PC-3 (cell line): ENCODE measurements around the gene U2SURP. TPM values are rescaled to one million over a fixed set of nuclear protein-coding genes. Genes with fewer than 3 reads are reported as not detected.

ENCODE experiments used
- ATAC-seq: fragments of 200-7000 bp; cut with Tn5 transposase; 2 replicates; pipeline ENCODE4 v1.9.1; 2020; ENCODE audit warnings: mild to moderate bottlenecking, moderate library complexity
- BruUV-seq: library from RNA; stranded (reverse); fragments of 400-500 nt; replicated peaks from 2 replicates; lab custom pipeline; 2021; lab: Mats Ljungman, UMichigan
- CTCF ChIA-PET: fragments of 300-600 bp; sonication (Branson Sonifier 250); formaldehyde crosslinking; loops from one replicate; lab custom pipeline; 2022; ENCODE audit warnings: antibody characterized with exemption; lab: Charles Lee
- POLR2A ChIA-PET: fragments of 300-600 bp; sonication (Branson Sonifier 250); formaldehyde crosslinking; loops from one replicate; lab custom pipeline; 2022; ENCODE audit warnings: antibody characterized with exemption; ENCODE audit not compliant: unreplicated experiment; lab: Charles Lee
- DNase-seq: peaks from one replicate; pipeline ENCODE4 v3.0.0-alpha.2; 2015
- H2AFZ ChIP-seq: fragments of 300-600 bp; sonication (generic); 2 replicates; pipeline ENCODE4 v1.6.0; 2016; ENCODE audit warnings: antibody characterized with exemption, low read length
- H3F3A ChIP-seq: fragments of 300-600 bp; sonication (generic); one replicate; pipeline ENCODE4 v1.6.0; 2017; ENCODE audit warnings: antibody characterized with exemption, low read length, control low read depth, mild to moderate bottlenecking; ENCODE audit not compliant: unreplicated experiment
- H3K27ac ChIP-seq: fragments of 300-600 bp; sonication (generic); 2 replicates; pipeline ENCODE4 v1.5.1; 2016; ENCODE audit warnings: mild to moderate bottlenecking, low read length
- H3K27me3 ChIP-seq: fragments of 300-600 bp; sonication (generic); 2 replicates; pipeline ENCODE4 v1.6.1; 2016; ENCODE audit warnings: low read length, mixed read lengths
- H3K36me3 ChIP-seq: fragments of 300-600 bp; sonication (generic); 2 replicates; pipeline ENCODE4 v1.6.1; 2016; ENCODE audit warnings: low read depth, mixed run types, low read length, mixed read lengths
- H3K4me1 ChIP-seq: fragments of 300-600 bp; sonication (generic); 2 replicates; pipeline ENCODE4 v1.5.1; 2016; ENCODE audit warnings: low read length; ENCODE audit not compliant: insufficient read depth
- H3K4me2 ChIP-seq: fragments of 300-600 bp; sonication (generic); 2 replicates; pipeline ENCODE4 v1.6.0; 2016; ENCODE audit warnings: low read length
- H3K4me3 ChIP-seq: fragments of 300-600 bp; sonication (generic); 2 replicates; pipeline ENCODE4 v1.5.1; 2016; ENCODE audit warnings: mild to moderate bottlenecking, low read length, mixed read lengths
- H3K79me2 ChIP-seq: fragments of 300-600 bp; sonication (generic); 2 replicates; pipeline ENCODE4 v1.6.1; 2017; ENCODE audit warnings: low read length, mixed read lengths
- H3K9ac ChIP-seq: fragments of 300-600 bp; sonication (generic); 2 replicates; pipeline ENCODE4 v1.6.0; 2016; ENCODE audit warnings: mild to moderate bottlenecking, low read length
- H3K9me2 ChIP-seq: fragments of 300-600 bp; sonication (generic); replicated peaks from 2 replicates; pipeline ENCODE4 v1.6.1; 2016; ENCODE audit warnings: mixed run types, low read length, mixed read lengths
- H3K9me3 ChIP-seq: fragments of 300-600 bp; sonication (generic); 2 replicates; pipeline ENCODE4 v1.6.1; 2016; ENCODE audit warnings: low read length, mixed read lengths
- H4K20me1 ChIP-seq: fragments of 300-600 bp; sonication (generic); 2 replicates; pipeline ENCODE4 v1.6.1; 2016; ENCODE audit warnings: low read length, mixed read lengths
- CTCF ChIP-seq: fragments of 300-600 bp; sonication (generic); conservative IDR thresholded peaks from 2 replicates; pipeline ENCODE4 v1.5.1; 2017; ENCODE audit warnings: antibody characterized with exemption, low read depth, mild to moderate bottlenecking, low read length
- EZH2 ChIP-seq: fragments of 300-600 bp; sonication (generic); IDR thresholded peaks from one replicate; pipeline ENCODE4 v1.6.1; 2017; ENCODE audit warnings: antibody characterized with exemption, mild to moderate bottlenecking, low read length; ENCODE audit not compliant: unreplicated experiment
- EZH2phosphoT487 ChIP-seq: fragments of 300-600 bp; sonication (generic); IDR thresholded peaks from 2 replicates; pipeline ENCODE4 v1.6.1; 2018; ENCODE audit warnings: mild to moderate bottlenecking, antibody characterized with exemption, low read length, borderline replicate concordance
- intact Hi-C: fragments of 100-400 bp; cut with micrococcal nuclease; formaldehyde crosslinking; loops from 2 replicates; pipeline ENCODE4 v1.9.0; 2023
- total RNA-seq: library from RNA; depleted of rRNA; stranded (reverse); fragments of >200 nt; gene quantifications from 2 replicates; pipeline ENCODE4 v1.2.3, GENCODE V29; 2014

The U2SURP gene
- total RNA-seq, 1 experiment from 2014 or later: 81.1 TPM

DNA sequence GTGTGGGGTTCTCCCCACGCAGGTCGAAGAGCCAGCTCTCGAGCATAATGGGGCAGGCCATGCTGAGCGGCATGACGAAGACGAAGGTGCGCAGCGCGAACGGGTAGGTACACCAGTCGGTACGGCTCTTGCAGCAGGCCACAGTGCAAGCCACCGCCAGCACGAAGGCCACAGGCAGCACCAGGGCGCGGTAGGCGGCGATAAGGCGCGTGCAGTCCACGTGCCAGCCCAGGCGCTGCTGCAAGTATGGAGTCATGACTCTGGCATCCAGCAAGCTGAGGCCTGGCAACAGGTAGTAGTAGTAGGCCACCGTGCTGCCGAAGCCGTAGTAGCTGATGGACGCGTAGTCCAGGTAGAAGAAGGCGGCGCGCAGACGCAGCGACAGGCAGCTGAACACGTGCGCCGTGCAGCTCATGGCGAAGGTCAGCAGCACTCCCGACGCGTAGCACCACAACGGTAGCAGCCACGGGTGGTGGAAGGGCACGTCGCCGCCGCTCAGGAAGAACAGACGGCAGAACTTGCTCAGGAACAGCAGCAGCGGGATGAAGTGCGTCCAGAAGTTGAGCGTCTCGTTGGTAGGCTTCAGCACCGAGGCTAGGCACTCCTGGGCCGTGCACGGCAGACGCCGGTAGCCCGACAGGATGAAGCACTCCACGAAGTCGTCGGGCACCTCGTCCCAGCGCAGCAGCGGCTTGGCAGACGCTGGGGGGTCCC lies 38.7 kb upstream of the U2SURP start:
- peak overlapping the region; percentile 66; the same call in 1 of the 2 replicates for H3K4me3 ChIP-seq
- no peaks in the 10 kb centered on the region for H4K20me1 ChIP-seq
- peak overlapping the region; percentile 30; the same call in 1 of the 2 replicates for H2AFZ ChIP-seq

DNA sequence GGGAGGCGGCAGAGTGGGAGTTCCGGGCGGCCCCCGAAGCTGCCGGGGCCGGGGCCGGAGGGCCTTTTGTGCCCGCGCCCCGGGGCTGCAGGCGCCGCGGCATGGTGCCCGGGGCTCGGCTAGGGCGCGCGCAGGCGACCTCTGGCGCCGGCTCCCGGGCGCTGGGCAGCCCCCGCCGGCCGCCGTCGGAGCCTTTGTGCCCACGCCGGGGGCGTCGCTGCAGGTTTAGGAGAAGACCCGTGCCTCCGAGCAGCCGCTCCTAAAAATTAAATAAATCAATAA lies 38.2 kb upstream of the U2SURP start:
- peaks cover 19% of the 10 kb centered on the region for H3K4me1 ChIP-seq
- H3K79me2 ChIP-seq: no peaks in the 10 kb centered on the region
- BruUV-seq: no TSS peak
- no peaks in the 10 kb centered on the region for H3K9me3 ChIP-seq
- H3K9me2 ChIP-seq: no peaks in the 10 kb centered on the region
- no peaks in the 10 kb centered on the region for H3K36me3 ChIP-seq
- intact Hi-C loops: no loop called here
- DNase-seq: no peak
- H3K27me3 ChIP-seq: 0 out of 2 replicates have a peak, but pooled peaks cover 3% of the 10 kb centered on the region
- H2AFZ ChIP-seq: peak overlapping the region; percentile 30; the same call in 1 of the 2 replicates
- no peak for TF ChIP-seq EZH2phosphoT487
- no peak for TF ChIP-seq CTCF
- no peak for TF ChIP-seq EZH2
- peak; percentile 28 for ATAC-seq
- no peaks in the 10 kb centered on the region for H3F3A ChIP-seq
- no peaks in the 10 kb centered on the region for H4K20me1 ChIP-seq
- no peak overlapping the region for H3K27ac ChIP-seq
- H3K4me2 ChIP-seq: peak overlapping the region; percentile 84
- ChIA-PET POLR2A (no interaction called here), CTCF (no interaction called here)
- H3K9ac ChIP-seq: no peak overlapping the region
- H3K4me3 ChIP-seq: peak overlapping the region; percentile 66

More for the DNA sequence above, 38.7 kb upstream of the U2SURP start:
- peaks cover 22% of the 10 kb centered on the region for H3K4me1 ChIP-seq
- POLR2A ChIA-PET: no interaction called here
- no peak overlapping the region for H3K9ac ChIP-seq
- BruUV-seq: no TSS peak
- H3K9me3 ChIP-seq: no peaks in the 10 kb centered on the region
- H3K9me2 ChIP-seq: no peaks in the 10 kb centered on the region
- H3K79me2 ChIP-seq: no peaks in the 10 kb centered on the region
- no peaks in the 10 kb centered on the region for H3F3A ChIP-seq
- DNase-seq: no peak
- CTCF ChIA-PET: no interaction called here
- intact Hi-C loops: no loop called here
- no peak for ATAC-seq
- no peaks in the 10 kb centered on the region for H3K36me3 ChIP-seq
- H3K4me2 ChIP-seq: peak overlapping the region; percentile 84
- H3K27me3 ChIP-seq: 0 out of 2 replicates have a peak, but pooled peaks cover 3% of the 10 kb centered on the region
- TF ChIP-seq EZH2phosphoT487 (no peak), CTCF (no peak), EZH2 (no peak)
- no peak overlapping the region for H3K27ac ChIP-seq
